Fibroblast of the conjunctiva (primary cell): Measurements from ENCODE around the gene PARP4.
"Not testable (repeated sequence)": the region's sequence is repeated elsewhere in the genome, so short reads cannot be mapped to it uniquely, and the experiment has no call there.

Experiments used
- DNase-seq: peaks from one replicate; pipeline ENCODE4 v3.0.0-alpha.2; 2010; ENCODE audit warnings: low read depth

The PARP4 gene

GRCh38 chr13:24512197-24512907, at the start of gene PARP4:
Gene PARP4, minus strand, starts transcription at chr13:24512778. Its CDS starts 9,002 bp downstream, at chr13:24503776.
- peak; percentile 43 for DNase-seq

- not testable (repeated sequence) for DNase-seq
Measured at GRCh38 chr13:24560579-24561187, 48.1 kb upstream of the PARP4 start.

- not testable (repeated sequence) for DNase-seq
Measured at GRCh38 chr13:24559431-24560218, 47.0 kb upstream of the PARP4 start.

GRCh38 chr13:24557081-24557480, 44.5 kb upstream of the PARP4 start:
- DNase-seq, result no peak

- DNase-seq, result not testable (repeated sequence)
Measured at GRCh38 chr13:24553892-24554291, 41.3 kb upstream of the PARP4 start.

- DNase-seq, result not testable (repeated sequence)
Measured at GRCh38 chr13:24541476-24542352, 29.1 kb upstream of the PARP4 start.

GRCh38 chr13:24541127-24541475, 28.5 kb upstream of the PARP4 start:
- DNase-seq, result no peak

- no peak for DNase-seq
Measured at GRCh38 chr13:24540236-24541126, 27.9 kb upstream of the PARP4 start.

GRCh38 chr13:24539500-24540165, 27.1 kb upstream of the PARP4 start:
- no peak for DNase-seq

- DNase-seq, result no peak
Measured at GRCh38 chr13:24529478-24529877, 16.9 kb upstream of the PARP4 start.

GRCh38 chr13:24528816-24529398, 16.3 kb upstream of the PARP4 start:
- DNase-seq, result no peak

GRCh38 chr13:24527266-24527775, 14.7 kb upstream of the PARP4 start:
- DNase-seq, result no peak

GRCh38 chr13:24520733-24521132, 8.2 kb upstream of the PARP4 start:
- DNase-seq, result no peak

- no peak for DNase-seq
Measured at GRCh38 chr13:24516919-24517318, 4.3 kb upstream of the PARP4 start.

GRCh38 chr13:24512908-24513213, 283 bp upstream of the PARP4 start:
- DNase-seq, result no peak

- DNase-seq, result no peak
Measured at GRCh38 chr13:24511816-24512196, 772 bp downstream of the PARP4 start.

- peak; percentile 43 for DNase-seq
Measured at GRCh38 chr13:24511019-24511815, 1.4 kb downstream of the PARP4 start.

- DNase-seq, result no peak
Measured at GRCh38 chr13:24506698-24507335, 5.8 kb downstream of the PARP4 start.

- not testable (repeated sequence) for DNase-seq
Measured at GRCh38 chr13:24506283-24506682, 6.3 kb downstream of the PARP4 start.
